OCI-LY3 (cell line): ENCODE measurements around the gene FAM219B.
"Not testable (repeated sequence)": the region's sequence is repeated elsewhere in the genome, so short reads cannot be mapped to it uniquely, and the experiment has no call there.

ENCODE experiments used
- H2AFZ ChIP-seq: fragments of 200-600, 300-600 bp; shearing (Covaris generic); 2 replicates; pipeline ENCODE4 v1.6.0; 2014; ENCODE audit warnings: antibody characterized with exemption, low read depth, low read length
- H3K27ac ChIP-seq: fragments of 200-600, 300-600 bp; sonication (generic); 2 replicates; pipeline ENCODE4 v1.5.1; 2014; ENCODE audit warnings: mild to moderate bottlenecking, low read length, moderate library complexity, mixed read lengths
- H3K27me3 ChIP-seq: fragments of 200-600, 300-600 bp; sonication (generic); 2 replicates; pipeline ENCODE4 v1.6.1; 2014; ENCODE audit warnings: low read depth, low read length, mixed read lengths
- H3K36me3 ChIP-seq: fragments of 200-600, 300-600 bp; sonication (generic); replicated peaks from 2 replicates; pipeline ENCODE3; 2014; ENCODE audit warnings: low read depth, low read length, mixed read lengths
- H3K4me1 ChIP-seq: fragments of 300-600, 200-600 bp; sonication (generic); 2 replicates; pipeline ENCODE4 v1.6.1; 2014; ENCODE audit warnings: low read length, mixed read lengths
- H3K4me2 ChIP-seq: fragments of 200-600, 300-600 bp; sonication (generic); 2 replicates; pipeline ENCODE4 v1.6.1; 2014; ENCODE audit warnings: low read length, mixed read lengths
- H3K4me3 ChIP-seq: fragments of 300-600, 200-600 bp; sonication (generic); 2 replicates; pipeline ENCODE4 v1.5.1; 2014; ENCODE audit warnings: antibody characterized with exemption, mild to moderate bottlenecking, low read length, moderate library complexity
- H3K79me2 ChIP-seq: fragments of 300-600, 200-600 bp; shearing (Covaris generic); 2 replicates; pipeline ENCODE4 v1.6.1; 2014; ENCODE audit warnings: mild to moderate bottlenecking, low read length, mixed read lengths
- H3K9ac ChIP-seq: fragments of 300-600, 200-600 bp; shearing (Covaris generic); 2 replicates; pipeline ENCODE4 v1.6.0; 2014; ENCODE audit warnings: mild to moderate bottlenecking, low read length, moderate library complexity
- H3K9me3 ChIP-seq: fragments of 200-600, 300-600 bp; shearing (Covaris generic); 2 replicates; pipeline ENCODE4 v1.6.1; 2014; ENCODE audit warnings: low read length, mixed read lengths; ENCODE audit not compliant: insufficient read depth
- H4K20me1 ChIP-seq: fragments of 200-600, 300-600 bp; sonication (generic); 2 replicates; pipeline ENCODE4 v1.6.1; 2016; ENCODE audit warnings: low read length, mixed read lengths; ENCODE audit not compliant: insufficient read depth
- CTCF ChIP-seq: fragments of 200-600, 300-600 bp; sonication (generic); IDR thresholded peaks from 2 replicates; pipeline ENCODE4 v1.5.1; 2014; ENCODE audit warnings: antibody characterized with exemption, low read length, low read depth
- EZH2phosphoT487 ChIP-seq: fragments of 200-600 bp; shearing (Covaris generic); IDR thresholded peaks from 2 replicates; pipeline ENCODE4 v1.6.1; 2018; ENCODE audit warnings: antibody characterized with exemption, mixed run types, low read depth

Gene FAM219B

GRCh38 chr15:74888716-74889115 lies 17.9 kb downstream of the FAM219B start:
- TF ChIP-seq EZH2phosphoT487, result no peak
- no peak for TF ChIP-seq CTCF
- Histone ChIP-seq H3K27me3 (no peaks in the 10 kb centered on the region), H3K79me2 (peaks cover 37% of the 10 kb centered on the region), H3K4me3 (peak overlapping the region; percentile 85), H3K9ac (peak overlapping the region; percentile 93; the same call in 1 of the 2 replicates), H3K36me3 (peaks cover 24% of the 10 kb centered on the region), H4K20me1 (no peaks in the 10 kb centered on the region), H3K27ac (no peak overlapping the region), H3K4me2 (peak overlapping the region; percentile 98), H2AFZ (no peak overlapping the region), H3K9me3 (no peaks in the 10 kb centered on the region), H3K4me1 (peaks cover 53% of the 10 kb centered on the region)

- not testable (repeated sequence) for H3K27me3 ChIP-seq, H3K9ac ChIP-seq, H3K4me3 ChIP-seq, H3K4me2 ChIP-seq, H2AFZ ChIP-seq, H3K27ac ChIP-seq, H3K9me3 ChIP-seq, H4K20me1 ChIP-seq
- Histone ChIP-seq H3K79me2 (peaks cover 26% of the 10 kb centered on the region), H3K4me1 (peaks cover 42% of the 10 kb centered on the region), H3K36me3 (peaks cover 14% of the 10 kb centered on the region)
Observed at GRCh38 chr15:74887537-74888193, 19.0 kb downstream of the FAM219B start.

DNA sequence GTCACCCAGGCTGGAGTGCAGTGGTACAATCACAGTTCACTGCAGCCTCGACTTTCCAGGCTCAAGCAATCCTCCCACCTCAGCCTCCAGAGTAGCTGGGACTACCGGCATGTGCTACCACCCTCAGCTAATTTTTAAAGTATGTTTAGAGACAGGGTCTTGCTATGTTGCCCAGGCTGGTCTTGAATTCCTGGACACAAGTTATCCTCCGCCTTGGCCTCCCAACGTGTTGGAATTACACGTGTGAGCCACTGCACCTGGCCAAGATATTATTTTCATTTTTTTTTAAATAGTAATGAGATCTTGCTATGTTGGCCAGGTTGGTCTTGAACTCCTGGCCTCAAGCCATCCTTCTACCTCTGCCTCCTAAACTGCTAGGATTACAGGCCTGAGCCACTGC lies 21.2 kb downstream of the FAM219B start:
- Histone ChIP-seq H3K4me2 (no peak overlapping the region), H3K4me3 (no peak overlapping the region), H3K27ac (no peak overlapping the region), H3K9ac (no peak overlapping the region), H2AFZ (no peak overlapping the region), H3K9me3 (peaks cover 8% of the 10 kb centered on the region; the same call in 1 of the 2 replicates), H3K36me3 (peaks cover 2% of the 10 kb centered on the region), H3K27me3 (no peaks in the 10 kb centered on the region), H4K20me1 (no peaks in the 10 kb centered on the region), H3K79me2 (peaks cover 10% of the 10 kb centered on the region), H3K4me1 (peaks cover 22% of the 10 kb centered on the region)
- TF ChIP-seq CTCF, result no peak
- no peak for TF ChIP-seq EZH2phosphoT487

DNA sequence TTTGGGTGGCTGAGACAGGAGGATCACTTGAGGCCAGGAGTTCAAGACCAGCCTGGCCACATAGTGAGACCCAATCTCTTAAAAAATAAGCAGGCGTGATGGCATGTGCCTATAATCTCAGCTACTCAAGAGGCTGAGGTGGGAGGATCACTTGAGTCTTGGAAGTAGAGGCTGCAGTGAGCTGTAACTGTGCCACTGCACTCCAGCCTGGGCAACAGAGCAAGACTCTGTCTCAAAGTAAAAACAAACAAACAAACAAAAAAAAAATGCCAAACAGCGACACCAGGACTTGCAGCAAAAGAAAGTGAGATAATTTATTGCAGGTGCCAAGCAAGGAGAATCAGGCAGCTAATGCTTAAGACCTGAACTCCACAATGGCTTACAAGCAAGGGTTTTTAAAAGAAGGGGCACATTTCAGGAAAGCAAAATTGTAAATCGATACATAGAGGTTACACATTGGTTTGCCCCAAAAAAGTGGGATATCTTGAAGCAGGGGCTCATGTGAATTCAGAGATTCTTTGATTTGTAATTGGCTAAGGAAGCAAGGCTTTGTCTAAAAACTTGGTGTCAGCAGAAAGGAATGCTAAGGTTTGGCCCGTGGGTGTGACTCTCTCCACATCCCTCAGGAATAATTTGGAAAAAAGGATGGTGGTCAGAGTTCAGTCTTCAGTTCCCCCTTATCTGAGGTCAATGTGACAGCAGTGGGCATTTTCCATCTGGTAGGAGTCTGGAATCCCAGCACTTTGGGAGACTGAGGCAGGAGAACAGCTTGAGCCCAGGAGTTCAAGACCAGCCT lies 22.0 kb downstream of the FAM219B start:
- peaks cover 1% of the 10 kb centered on the region; the same call in 1 of the 2 replicates for H3K79me2 ChIP-seq
- no peak overlapping the region for H3K27ac ChIP-seq
- no peak overlapping the region for H3K4me2 ChIP-seq
- no peak overlapping the region for H3K9ac ChIP-seq
- TF ChIP-seq EZH2phosphoT487 (no peak), CTCF (no peak)
- H2AFZ ChIP-seq, result no peak overlapping the region
- H4K20me1 ChIP-seq, result no peaks in the 10 kb centered on the region
- H3K36me3 ChIP-seq, result peaks cover 2% of the 10 kb centered on the region
- H3K9me3 ChIP-seq, result peaks cover 8% of the 10 kb centered on the region; the same call in 1 of the 2 replicates
- no peak overlapping the region for H3K4me3 ChIP-seq
- peaks cover 21% of the 10 kb centered on the region for H3K4me1 ChIP-seq
- H3K27me3 ChIP-seq, result no peaks in the 10 kb centered on the region
